Neural crest cell (in vitro differentiated cells): ENCODE results near the gene TIAM1. TPM values are rescaled to one million over a fixed set of nuclear protein-coding genes. Genes with fewer than 3 reads are reported as not detected.

Source experiments
- DNase-seq: peaks from one replicate; pipeline ENCODE4 v3.0.0; 2021; ENCODE audit warnings: low read depth, mixed read lengths, low spot score
- H3K27ac Mint-ChIP-seq: one replicate; pipeline ENCODE4 v1.8.0; 2021; ENCODE audit warnings: mild to moderate bottlenecking, mixed read lengths; ENCODE audit not compliant: unreplicated experiment
- H3K27me3 Mint-ChIP-seq: 2 replicates; pipeline ENCODE4 v1.8.0; 2021; ENCODE audit warnings: low read depth, mild to moderate bottlenecking, mixed read lengths
- H3K36me3 Mint-ChIP-seq: 2 replicates; pipeline ENCODE4 v1.8.0; 2021; ENCODE audit warnings: low read depth, mild to moderate bottlenecking, mixed read lengths
- H3K4me1 Mint-ChIP-seq: 2 replicates; pipeline ENCODE4 v1.8.0; 2021; ENCODE audit warnings: mixed read lengths
- H3K4me3 Mint-ChIP-seq: one replicate; pipeline ENCODE4 v1.8.0; 2021; ENCODE audit warnings: mild to moderate bottlenecking, mixed read lengths
- H3K9me3 Mint-ChIP-seq: 2 replicates; pipeline ENCODE4 v1.8.0; 2021; ENCODE audit warnings: mixed read lengths
- CTCF ChIP-seq: fragments of 200-600 bp; sonication (generic); conservative IDR thresholded peaks from 2 replicates; pipeline ENCODE4 v1.5.0; 2021; ENCODE audit warnings: antibody characterized with exemption, mild to moderate bottlenecking
- total RNA-seq: library from RNA; stranded (reverse); gene quantifications from 2 replicates; pipeline ENCODE4 v1.2.1, GENCODE V29; 2021

TIAM1 gene
- total RNA-seq, 1 donor from 2014 or later = 53.6 TPM

GRCh38 chr21:31308584-31308983 lies 35.5 kb downstream of the TIAM1 start:
- no peaks in the 10 kb centered on the region for H3K27me3 Mint-ChIP-seq
- peaks cover 18% of the 10 kb centered on the region for H3K4me1 Mint-ChIP-seq
- no peaks in the 10 kb centered on the region for H3K9me3 Mint-ChIP-seq
- peaks cover 8% of the 10 kb centered on the region for H3K36me3 Mint-ChIP-seq
- H3K4me3 Mint-ChIP-seq = no peak overlapping the region
- no peak overlapping the region for H3K27ac Mint-ChIP-seq
- DNase-seq = no peak
- no peak for TF ChIP-seq CTCF

GRCh38 chr21:31305888-31306287 lies 38.2 kb downstream of the TIAM1 start:
- TF ChIP-seq CTCF = no peak
- peaks cover 14% of the 10 kb centered on the region for H3K4me1 Mint-ChIP-seq
- no peaks in the 10 kb centered on the region for H3K27me3 Mint-ChIP-seq
- H3K36me3 Mint-ChIP-seq = peaks cover 2% of the 10 kb centered on the region
- H3K4me3 Mint-ChIP-seq = no peak overlapping the region
- H3K9me3 Mint-ChIP-seq = no peaks in the 10 kb centered on the region
- H3K27ac Mint-ChIP-seq = no peak overlapping the region
- DNase-seq = no peak

- TF ChIP-seq CTCF = no peak
- peaks cover 5% of the 10 kb centered on the region for H3K36me3 Mint-ChIP-seq
- DNase-seq = no peak
- no peak overlapping the region for H3K4me3 Mint-ChIP-seq
- peaks cover 5% of the 10 kb centered on the region for H3K9me3 Mint-ChIP-seq
- no peak overlapping the region for H3K27ac Mint-ChIP-seq
- peaks cover 9% of the 10 kb centered on the region for H3K4me1 Mint-ChIP-seq
- H3K27me3 Mint-ChIP-seq = no peaks in the 10 kb centered on the region
Observed at GRCh38 chr21:31299291-31300147, 44.5 kb downstream of the TIAM1 start.

- Mint-ChIP-seq H3K4me3 (no peak overlapping the region), H3K27ac (no peak overlapping the region), H3K27me3 (no peaks in the 10 kb centered on the region)
Observed at GRCh38 chr21:31298618-31299269, 45.3 kb downstream of the TIAM1 start.

GRCh38 chr21:31297806-31298205 lies 46.3 kb downstream of the TIAM1 start:
- H3K27ac Mint-ChIP-seq = no peak overlapping the region
- TF ChIP-seq CTCF = no peak
- peaks cover 20% of the 10 kb centered on the region for H3K4me1 Mint-ChIP-seq
- no peak overlapping the region for H3K4me3 Mint-ChIP-seq
- H3K9me3 Mint-ChIP-seq = peaks cover 5% of the 10 kb centered on the region
- H3K27me3 Mint-ChIP-seq = no peaks in the 10 kb centered on the region
- DNase-seq = no peak
- peaks cover 12% of the 10 kb centered on the region for H3K36me3 Mint-ChIP-seq

More at GRCh38 chr21:31298618-31299269, 45.3 kb downstream of the TIAM1 start:
- Mint-ChIP-seq H3K9me3 (peaks cover 5% of the 10 kb centered on the region), H3K36me3 (peaks cover 8% of the 10 kb centered on the region), H3K4me1 (peaks cover 16% of the 10 kb centered on the region)
- DNase-seq = no peak
- no peak for TF ChIP-seq CTCF
